ENCODE results near the gene C5. TPM values are rescaled to one million over a fixed set of nuclear protein-coding genes. Genes with fewer than 3 reads are reported as not detected.

The C5 gene
- polyA plus RNA-seq, 1 donor = 25.9 TPM

GRCh38 chr9:121024237-121024636 lies 25.8 kb downstream of the C5 start:
- Histone ChIP-seq H3K36me3 (ENCODE audit: control insufficient read depth, insufficient read depth, low read length) (peaks cover 22% of the 10 kb centered on the region), H3K4me1 (ENCODE audit: control insufficient read depth, insufficient read depth, low read length) (peaks cover 4% of the 10 kb centered on the region), H3K27ac (ENCODE audit: low read length) (no peak overlapping the region), H3K27me3 (ENCODE audit: control insufficient read depth, insufficient read depth, low read length) (no peaks in the 10 kb centered on the region), H3K9me3 (ENCODE audit: control insufficient read depth, low read depth, low read length) (no peaks in the 10 kb centered on the region), H3K4me3 (ENCODE audit: low read length) (no peak overlapping the region)
- WGBS (ENCODE audit: insufficient coverage, low lambda C conversion rate) = no CpG with 5 or more reads among the region's 2 CpGs
- no peak for DNase-seq

- no CpG with 5 or more reads among the region's 1 CpG for WGBS (ENCODE audit: insufficient coverage, low lambda C conversion rate)
- Histone ChIP-seq H3K4me3 (ENCODE audit: low read length) (no peak overlapping the region), H3K27ac (ENCODE audit: low read length) (no peak overlapping the region), H3K36me3 (ENCODE audit: control insufficient read depth, insufficient read depth, low read length) (peaks cover 22% of the 10 kb centered on the region), H3K27me3 (ENCODE audit: control insufficient read depth, insufficient read depth, low read length) (no peaks in the 10 kb centered on the region), H3K4me1 (ENCODE audit: control insufficient read depth, insufficient read depth, low read length) (peaks cover 4% of the 10 kb centered on the region), H3K9me3 (ENCODE audit: control insufficient read depth, low read depth, low read length) (no peaks in the 10 kb centered on the region)
- no peak for DNase-seq
Observed at GRCh38 chr9:121023064-121023463, 27.0 kb downstream of the C5 start.

GRCh38 chr9:121021301-121021700 lies 28.8 kb downstream of the C5 start:
- no peaks in the 10 kb centered on the region for H3K9me3 ChIP-seq (ENCODE audit: control insufficient read depth, low read depth, low read length)
- no peak for DNase-seq

GRCh38 chr9:121019273-121019672 lies 30.8 kb downstream of the C5 start:
- no peaks in the 10 kb centered on the region for H3K27me3 ChIP-seq (ENCODE audit: control insufficient read depth, insufficient read depth, low read length)
- H3K36me3 ChIP-seq (ENCODE audit: control insufficient read depth, insufficient read depth, low read length) = peaks cover 39% of the 10 kb centered on the region
- 84% methylated on average over 3 of the region's 5 CpGs for WGBS (ENCODE audit: insufficient coverage, low lambda C conversion rate)
- H3K9me3 ChIP-seq (ENCODE audit: control insufficient read depth, low read depth, low read length) = no peaks in the 10 kb centered on the region
- no peak overlapping the region for H3K4me3 ChIP-seq (ENCODE audit: low read length)
- H3K4me1 ChIP-seq (ENCODE audit: control insufficient read depth, insufficient read depth, low read length) = no peaks in the 10 kb centered on the region
- H3K27ac ChIP-seq (ENCODE audit: low read length) = no peak overlapping the region
- no peak for DNase-seq

More at GRCh38 chr9:121021301-121021700, 28.8 kb downstream of the C5 start:
- WGBS (ENCODE audit: insufficient coverage, low lambda C conversion rate) = no CpG with 5 or more reads among the region's 4 CpGs
- H3K4me1 ChIP-seq (ENCODE audit: control insufficient read depth, insufficient read depth, low read length) = no peaks in the 10 kb centered on the region
- no peak overlapping the region for H3K4me3 ChIP-seq (ENCODE audit: low read length)
- peaks cover 35% of the 10 kb centered on the region for H3K36me3 ChIP-seq (ENCODE audit: control insufficient read depth, insufficient read depth, low read length)
- H3K27ac ChIP-seq (ENCODE audit: low read length) = no peak overlapping the region
- H3K27me3 ChIP-seq (ENCODE audit: control insufficient read depth, insufficient read depth, low read length) = no peaks in the 10 kb centered on the region

GRCh38 chr9:121013911-121014310 lies 36.2 kb downstream of the C5 start:
- WGBS (ENCODE audit: insufficient coverage, low lambda C conversion rate) = no CpG with 5 or more reads among the region's 8 CpGs
- H3K9me3 ChIP-seq (ENCODE audit: control insufficient read depth, low read depth, low read length) = no peaks in the 10 kb centered on the region
- H3K36me3 ChIP-seq (ENCODE audit: control insufficient read depth, insufficient read depth, low read length) = peaks cover 26% of the 10 kb centered on the region

GRCh38 chr9:121009650-121010049 lies 40.4 kb downstream of the C5 start:
- Histone ChIP-seq H3K4me1 (ENCODE audit: control insufficient read depth, insufficient read depth, low read length) (no peaks in the 10 kb centered on the region), H3K27me3 (ENCODE audit: control insufficient read depth, insufficient read depth, low read length) (no peaks in the 10 kb centered on the region), H3K4me3 (ENCODE audit: low read length) (no peak overlapping the region), H3K36me3 (ENCODE audit: control insufficient read depth, insufficient read depth, low read length) (peaks cover 23% of the 10 kb centered on the region), H3K9me3 (ENCODE audit: control insufficient read depth, low read depth, low read length) (no peaks in the 10 kb centered on the region), H3K27ac (ENCODE audit: low read length) (no peak overlapping the region)
- no peak for DNase-seq
- WGBS (ENCODE audit: insufficient coverage, low lambda C conversion rate) = no CpG with 5 or more reads among the region's 3 CpGs

More at GRCh38 chr9:121013911-121014310, 36.2 kb downstream of the C5 start:
- Histone ChIP-seq H3K4me1 (ENCODE audit: control insufficient read depth, insufficient read depth, low read length) (no peaks in the 10 kb centered on the region), H3K4me3 (ENCODE audit: low read length) (no peak overlapping the region), H3K27ac (ENCODE audit: low read length) (no peak overlapping the region), H3K27me3 (ENCODE audit: control insufficient read depth, insufficient read depth, low read length) (no peaks in the 10 kb centered on the region)
- DNase-seq = no peak

- no CpG with 5 or more reads among the region's 2 CpGs for WGBS (ENCODE audit: insufficient coverage, low lambda C conversion rate)
- H3K36me3 ChIP-seq (ENCODE audit: control insufficient read depth, insufficient read depth, low read length) = peaks cover 3% of the 10 kb centered on the region
- no peaks in the 10 kb centered on the region for H3K27me3 ChIP-seq (ENCODE audit: control insufficient read depth, insufficient read depth, low read length)
- H3K27ac ChIP-seq (ENCODE audit: low read length) = no peak overlapping the region
- no peaks in the 10 kb centered on the region for H3K4me1 ChIP-seq (ENCODE audit: control insufficient read depth, insufficient read depth, low read length)
- H3K4me3 ChIP-seq (ENCODE audit: low read length) = no peak overlapping the region
- DNase-seq = no peak
- H3K9me3 ChIP-seq (ENCODE audit: control insufficient read depth, low read depth, low read length) = no peaks in the 10 kb centered on the region
Observed at GRCh38 chr9:120999317-120999716, 50.8 kb downstream of the C5 start.

GRCh38 chr9:120998111-120998510 lies 52.0 kb downstream of the C5 start:
- peaks cover 3% of the 10 kb centered on the region for H3K36me3 ChIP-seq (ENCODE audit: control insufficient read depth, insufficient read depth, low read length)
- no peaks in the 10 kb centered on the region for H3K27me3 ChIP-seq (ENCODE audit: control insufficient read depth, insufficient read depth, low read length)
- H3K4me1 ChIP-seq (ENCODE audit: control insufficient read depth, insufficient read depth, low read length) = no peaks in the 10 kb centered on the region
- H3K27ac ChIP-seq (ENCODE audit: low read length) = no peak overlapping the region
- DNase-seq = no peak
- no peak overlapping the region for H3K4me3 ChIP-seq (ENCODE audit: low read length)
- H3K9me3 ChIP-seq (ENCODE audit: control insufficient read depth, low read depth, low read length) = no peaks in the 10 kb centered on the region
- WGBS (ENCODE audit: insufficient coverage, low lambda C conversion rate) = no CpG with 5 or more reads among the region's 2 CpGs

- Histone ChIP-seq H3K4me3 (ENCODE audit: low read length) (no peak overlapping the region), H3K27me3 (ENCODE audit: control insufficient read depth, insufficient read depth, low read length) (no peaks in the 10 kb centered on the region), H3K36me3 (ENCODE audit: control insufficient read depth, insufficient read depth, low read length) (peaks cover 3% of the 10 kb centered on the region), H3K9me3 (ENCODE audit: control insufficient read depth, low read depth, low read length) (no peaks in the 10 kb centered on the region), H3K4me1 (ENCODE audit: control insufficient read depth, insufficient read depth, low read length) (no peaks in the 10 kb centered on the region), H3K27ac (ENCODE audit: low read length) (no peak overlapping the region)
- DNase-seq = no peak
- WGBS (ENCODE audit: insufficient coverage, low lambda C conversion rate) = 100% methylated on average over 1 of the region's 7 CpGs
Observed at GRCh38 chr9:120997502-120997901, 52.6 kb downstream of the C5 start.

GRCh38 chr9:120996409-120996808 lies 53.7 kb downstream of the C5 start:
- H3K4me1 ChIP-seq (ENCODE audit: control insufficient read depth, insufficient read depth, low read length) = no peaks in the 10 kb centered on the region
- H3K4me3 ChIP-seq (ENCODE audit: low read length) = no peak overlapping the region
- no peak for DNase-seq
- no peaks in the 10 kb centered on the region for H3K27me3 ChIP-seq (ENCODE audit: control insufficient read depth, insufficient read depth, low read length)
- no peaks in the 10 kb centered on the region for H3K9me3 ChIP-seq (ENCODE audit: control insufficient read depth, low read depth, low read length)
- H3K27ac ChIP-seq (ENCODE audit: low read length) = no peak overlapping the region
- no peaks in the 10 kb centered on the region for H3K36me3 ChIP-seq (ENCODE audit: control insufficient read depth, insufficient read depth, low read length)
- 100% methylated on average over 1 of the region's 3 CpGs for WGBS (ENCODE audit: insufficient coverage, low lambda C conversion rate)

GRCh38 chr9:120989065-120989464 lies 61.0 kb downstream of the C5 start:
- no peak for DNase-seq
- Histone ChIP-seq H3K27ac (ENCODE audit: low read length) (no peak overlapping the region), H3K27me3 (ENCODE audit: control insufficient read depth, insufficient read depth, low read length) (no peaks in the 10 kb centered on the region), H3K9me3 (ENCODE audit: control insufficient read depth, low read depth, low read length) (no peaks in the 10 kb centered on the region), H3K4me1 (ENCODE audit: control insufficient read depth, insufficient read depth, low read length) (no peaks in the 10 kb centered on the region), H3K36me3 (ENCODE audit: control insufficient read depth, insufficient read depth, low read length) (peaks cover 8% of the 10 kb centered on the region), H3K4me3 (ENCODE audit: low read length) (no peak overlapping the region)
- no CpG with 5 or more reads among the region's 4 CpGs for WGBS (ENCODE audit: insufficient coverage, low lambda C conversion rate)
